Hepatocyte (in vitro differentiated cells): ENCODE measurements around the gene NUDC. TPM values are rescaled to one million over a fixed set of nuclear protein-coding genes. Genes with fewer than 3 reads are reported as not detected.

Source experiments
- DNase-seq: peaks from one replicate; pipeline ENCODE4 v3.0.0-alpha.2; 2016; ENCODE audit warnings: low spot score
- H2AFZ ChIP-seq: fragments of 200-600 bp; sonication (generic); 2 replicates; pipeline ENCODE4 v1.6.0; 2016; ENCODE audit warnings: antibody characterized with exemption, mild to moderate bottlenecking
- H3K27ac ChIP-seq: fragments of 200-600 bp; sonication (generic); 2 replicates; pipeline ENCODE4 v1.5.1; 2016; ENCODE audit warnings: mild to moderate bottlenecking
- H3K27me3 ChIP-seq: fragments of 200-600 bp; sonication (generic); 2 replicates; pipeline ENCODE4 v1.6.1; 2016
- H3K36me3 ChIP-seq: fragments of 200-600 bp; sonication (generic); replicated peaks from 2 replicates; pipeline ENCODE4 v1.5.1; 2016; ENCODE audit warnings: low read depth; ENCODE audit not compliant: insufficient read depth
- H3K4me1 ChIP-seq: fragments of 200-600 bp; sonication (generic); 2 replicates; pipeline ENCODE4 v1.5.1; 2016; ENCODE audit warnings: mild to moderate bottlenecking, moderate library complexity; ENCODE audit not compliant: insufficient read depth
- H3K4me2 ChIP-seq: fragments of 200-600 bp; sonication (generic); 2 replicates; pipeline ENCODE4 v1.6.0; 2016
- H3K4me3 ChIP-seq: fragments of 200-600 bp; sonication (generic); 2 replicates; pipeline ENCODE4 v1.5.1; 2016; ENCODE audit warnings: mild to moderate bottlenecking
- H3K79me2 ChIP-seq: fragments of 200-600 bp; sonication (generic); 2 replicates; pipeline ENCODE4 v1.6.0; 2017; ENCODE audit warnings: mild to moderate bottlenecking
- H3K9me2 ChIP-seq: fragments of 200-600 bp; sonication (generic); replicated peaks from 2 replicates; pipeline ENCODE4 v1.6.0; 2017; ENCODE audit warnings: mild to moderate bottlenecking; ENCODE audit not compliant: insufficient read depth
- H3K9me3 ChIP-seq: fragments of 200-600 bp; sonication (generic); 2 replicates; pipeline ENCODE4 v1.5.1; 2016; ENCODE audit warnings: low read depth, mild to moderate bottlenecking
- H4K20me1 ChIP-seq: fragments of 200-600 bp; sonication (generic); 2 replicates; pipeline ENCODE4 v1.6.0; 2016; ENCODE audit warnings: mild to moderate bottlenecking; ENCODE audit not compliant: insufficient read depth, poor library complexity, severe bottlenecking
- CTCF ChIP-seq: fragments of 200-600 bp; sonication (generic); IDR thresholded peaks from 2 replicates; pipeline ENCODE4 v1.5.1; 2016; ENCODE audit warnings: antibody characterized with exemption, mild to moderate bottlenecking; ENCODE audit not compliant: poor library complexity
- EZH2 ChIP-seq: fragments of 200-600 bp; sonication (generic); IDR thresholded peaks from 2 replicates; pipeline ENCODE4 v1.6.1; 2016; ENCODE audit warnings: antibody characterized with exemption, mild to moderate bottlenecking, borderline replicate concordance
- EZH2phosphoT487 ChIP-seq: fragments of 200-600 bp; sonication (generic); IDR thresholded peaks from one replicate; pipeline ENCODE4 v1.6.1; 2018; ENCODE audit warnings: antibody characterized with exemption, mild to moderate bottlenecking, low read depth, moderate library complexity; ENCODE audit not compliant: unreplicated experiment, severe bottlenecking
- WGBS: methylation state at CpG from one replicate; pipeline ENCODE4 v1.1.6; 2016; ENCODE audit warnings: low lambda C conversion rate; ENCODE audit errors: missing lambda C conversion rate; 5-methylcytosine and 5-hydroxymethylcytosine counted together
- polyA plus RNA-seq: library from polyadenylated mRNA; unstranded; fragments of >200 nt; fragmentation: Nextera tagmentation; extraction: Ambion mirVana; gene quantifications from 2 replicates; pipeline ENCODE4 v1.2.1, GENCODE V29; 2016
- total RNA-seq: library from RNA; depleted of rRNA; stranded (reverse); fragments of >200 nt; gene quantifications from 2 replicates; pipeline ENCODE4 v1.2.3, GENCODE V29; 2014

NUDC gene
- total and polyA plus RNA-seq, 2 experiments from 2014 or later: 34.4 to 127 TPM

GRCh38 chr1:26972390-26972789, 50.8 kb downstream of the NUDC start:
- no peak overlapping the region for H3K27ac ChIP-seq
- WGBS: 55% methylated on average over 6 of the region's 6 CpGs
- H3K9me3 ChIP-seq: no peaks in the 10 kb centered on the region
- H3K36me3 ChIP-seq: no peaks in the 10 kb centered on the region
- no peaks in the 10 kb centered on the region for H3K27me3 ChIP-seq
- H3K4me1 ChIP-seq: peaks cover 4% of the 10 kb centered on the region
- no peak overlapping the region for H2AFZ ChIP-seq
- H3K4me3 ChIP-seq: no peak overlapping the region
- no peaks in the 10 kb centered on the region for H3K79me2 ChIP-seq
- no peak for TF ChIP-seq EZH2phosphoT487
- no peak for TF ChIP-seq CTCF
- TF ChIP-seq EZH2: no peak
- H3K9me2 ChIP-seq: no peaks in the 10 kb centered on the region
- H4K20me1 ChIP-seq: no peaks in the 10 kb centered on the region
- H3K4me2 ChIP-seq: no peak overlapping the region
- DNase-seq: no peak

- H3K4me1 ChIP-seq: peaks cover 4% of the 10 kb centered on the region
- no peak overlapping the region for H3K4me2 ChIP-seq
- DNase-seq: no peak
- no peaks in the 10 kb centered on the region for H3K9me3 ChIP-seq
- H3K36me3 ChIP-seq: no peaks in the 10 kb centered on the region
- no peaks in the 10 kb centered on the region for H3K79me2 ChIP-seq
- H2AFZ ChIP-seq: no peak overlapping the region
- WGBS: 91% methylated on average over 4 of the region's 4 CpGs
- no peaks in the 10 kb centered on the region for H3K9me2 ChIP-seq
- H3K4me3 ChIP-seq: no peak overlapping the region
- TF ChIP-seq EZH2phosphoT487 (no peak), EZH2 (no peak), CTCF (no peak)
- no peaks in the 10 kb centered on the region for H3K27me3 ChIP-seq
- no peak overlapping the region for H3K27ac ChIP-seq
- no peaks in the 10 kb centered on the region for H4K20me1 ChIP-seq
These were observed 51.3 kb downstream of the NUDC start for GRCh38 chr1:26972821-26973220.

GRCh38 chr1:26976621-26977510, 55.3 kb downstream of the NUDC start:
- no peak overlapping the region for H3K4me3 ChIP-seq
- no peak overlapping the region for H3K4me2 ChIP-seq
- H4K20me1 ChIP-seq: no peaks in the 10 kb centered on the region
- no peaks in the 10 kb centered on the region for H3K27me3 ChIP-seq
- H2AFZ ChIP-seq: no peak overlapping the region
- no peaks in the 10 kb centered on the region for H3K9me2 ChIP-seq
- H3K4me1 ChIP-seq: peaks cover 4% of the 10 kb centered on the region
- no peak for TF ChIP-seq CTCF
- no peak for TF ChIP-seq EZH2
- no peak for TF ChIP-seq EZH2phosphoT487
- no peak for DNase-seq
- 66% methylated on average over 3 of the region's 3 CpGs for WGBS
- H3K36me3 ChIP-seq: no peaks in the 10 kb centered on the region
- H3K9me3 ChIP-seq: no peaks in the 10 kb centered on the region
- H3K27ac ChIP-seq: peak overlapping the region; percentile 60
- no peaks in the 10 kb centered on the region for H3K79me2 ChIP-seq
